DND-41 (cell line): ENCODE results near the gene TBC1D5.

Experiments used
- ATAC-seq: fragments of 200-7000 bp; cut with Tn5 transposase; 3 replicates; pipeline ENCODE4 v1.9.1; 2021; ENCODE audit warnings: low read depth; ENCODE audit not compliant: insufficient read depth
- DNase-seq: peaks from one replicate; pipeline ENCODE4 v3.0.0-alpha.2; 2020
- H2AFZ ChIP-seq: 2 replicates; pipeline ENCODE4 v1.6.0; 2012; ENCODE audit warnings: low read depth, low read length
- H3K27ac ChIP-seq: 2 replicates; pipeline ENCODE4 v1.5.1; 2012; ENCODE audit warnings: low read length, inconsistent platforms
- H3K27me3 ChIP-seq: fragments of 200-600 bp; sonication (generic); 2 replicates; pipeline ENCODE4 v1.6.0; 2012; ENCODE audit warnings: low read length, mild to moderate bottlenecking, inconsistent platforms; ENCODE audit not compliant: insufficient read depth, poor library complexity
- H3K36me3 ChIP-seq: 2 replicates; pipeline ENCODE4 v1.5.1; 2012; ENCODE audit warnings: low read length, inconsistent platforms; ENCODE audit not compliant: insufficient read depth
- H3K4me1 ChIP-seq: 2 replicates; pipeline ENCODE4 v1.5.1; 2012; ENCODE audit warnings: mild to moderate bottlenecking, low read length; ENCODE audit not compliant: insufficient read depth
- H3K4me2 ChIP-seq: 2 replicates; pipeline ENCODE4 v1.6.0; 2012; ENCODE audit warnings: mild to moderate bottlenecking, moderate library complexity, low read length, inconsistent platforms; ENCODE audit not compliant: insufficient read depth
- H3K4me3 ChIP-seq, 2 experiments: fragments of 200-600 bp in 1 of 2; shearing (Covaris generic) in 1 of 2; 2 replicates each; pipeline ENCODE4 v1.5.1; 2012 to 2016; ENCODE audit warnings: inconsistent platforms in 2 of 2, low read length in 2 of 2, mild to moderate bottlenecking in 2 of 2, low read depth in 1 of 2, moderate library complexity in 1 of 2
- H3K79me2 ChIP-seq: 2 replicates; pipeline ENCODE4 v1.6.0; 2012; ENCODE audit warnings: low read length, inconsistent platforms; ENCODE audit not compliant: insufficient read depth
- H3K9ac ChIP-seq: 2 replicates; pipeline ENCODE4 v1.6.0; 2012; ENCODE audit warnings: low read depth, mild to moderate bottlenecking, inconsistent platforms, low read length, moderate library complexity
- H3K9me3 ChIP-seq: 2 replicates; pipeline ENCODE4 v1.5.1; 2012; ENCODE audit warnings: low read length, moderate library complexity, mild to moderate bottlenecking, inconsistent platforms; ENCODE audit not compliant: insufficient read depth, severe bottlenecking
- H4K20me1 ChIP-seq: 2 replicates; pipeline ENCODE4 v1.6.0; 2012; ENCODE audit warnings: low read length; ENCODE audit not compliant: insufficient read depth
- CTCF ChIP-seq: IDR thresholded peaks from 2 replicates; pipeline ENCODE4 v1.5.1; 2012; ENCODE audit warnings: borderline replicate concordance, low read length, moderate library complexity, mild to moderate bottlenecking; ENCODE audit not compliant: poor library complexity, severe bottlenecking; ENCODE audit errors: extremely low read depth
- EZH2 ChIP-seq: IDR thresholded peaks from 3 replicates; pipeline ENCODE4 v1.6.1; 2012; ENCODE audit warnings: borderline replicate concordance, low read depth, mild to moderate bottlenecking, moderate library complexity, low read length, inconsistent platforms; ENCODE audit not compliant: severe bottlenecking

TBC1D5 gene

GRCh38 chr3:17179381-17180205, 562.8 kb downstream of the TBC1D5 start:
- Histone ChIP-seq H3K9me3 (no peaks in the 10 kb centered on the region), H2AFZ (no peak overlapping the region), H3K4me3 (no peak overlapping the region), H3K27me3 (no peaks in the 10 kb centered on the region), H3K4me1 (peaks cover 3% of the 10 kb centered on the region), H3K36me3 (peaks cover 37% of the 10 kb centered on the region), H4K20me1 (no peaks in the 10 kb centered on the region), H3K4me2 (no peak overlapping the region), H3K27ac (no peak overlapping the region), H3K79me2 (no peaks in the 10 kb centered on the region), H3K9ac (no peak overlapping the region)
- DNase-seq (no peak), ATAC-seq (peak; percentile 29; the same call in 1 of the 3 replicates)
- TF ChIP-seq EZH2 (no peak), CTCF (no peak)

GRCh38 chr3:17176757-17177156, 565.7 kb downstream of the TBC1D5 start:
- Histone ChIP-seq H3K4me3 (no peak overlapping the region), H3K4me1 (no peaks in the 10 kb centered on the region), H4K20me1 (no peaks in the 10 kb centered on the region), H2AFZ (no peak overlapping the region), H3K79me2 (no peaks in the 10 kb centered on the region), H3K27ac (no peak overlapping the region), H3K9ac (no peak overlapping the region), H3K4me2 (no peak overlapping the region), H3K27me3 (no peaks in the 10 kb centered on the region), H3K36me3 (peaks cover 34% of the 10 kb centered on the region), H3K9me3 (no peaks in the 10 kb centered on the region)
- DNase-seq: no peak
- no peak for ATAC-seq
- TF ChIP-seq EZH2 (no peak), CTCF (no peak)

GRCh38 chr3:17175187-17175807, 567.1 kb downstream of the TBC1D5 start:
- no peaks in the 10 kb centered on the region for H3K27me3 ChIP-seq
- H3K27ac ChIP-seq: no peak overlapping the region
- TF ChIP-seq EZH2 (no peak), CTCF (no peak)
- H3K4me1 ChIP-seq: no peaks in the 10 kb centered on the region
- ATAC-seq: no peak
- H3K36me3 ChIP-seq: peaks cover 24% of the 10 kb centered on the region
- H2AFZ ChIP-seq: no peak overlapping the region
- H3K4me3 ChIP-seq: no peak overlapping the region
- H3K9me3 ChIP-seq: no peaks in the 10 kb centered on the region
- no peak for DNase-seq
- H3K79me2 ChIP-seq: no peaks in the 10 kb centered on the region
- no peak overlapping the region for H3K4me2 ChIP-seq
- H3K9ac ChIP-seq: no peak overlapping the region
- no peaks in the 10 kb centered on the region for H4K20me1 ChIP-seq
